Mucosa of stomach (tissue), 1 donor: Measurements from ENCODE around the gene AP1G1.

Experiments used
- H3K27me3 ChIP-seq: one replicate; pipeline ENCODE4 v1.7.0; 2013; ENCODE audit warnings: mild to moderate bottlenecking, low read length; ENCODE audit not compliant: control insufficient read depth, insufficient read depth
- H3K36me3 ChIP-seq: one replicate; pipeline ENCODE4 v1.7.0; 2013; ENCODE audit warnings: low read length; ENCODE audit not compliant: control insufficient read depth, insufficient read depth
- H3K4me1 ChIP-seq: one replicate; pipeline ENCODE4 v1.7.0; 2013; ENCODE audit warnings: mild to moderate bottlenecking, low read length; ENCODE audit not compliant: control insufficient read depth, insufficient read depth
- H3K4me3 ChIP-seq: one replicate; pipeline ENCODE4 v1.7.0; 2013; ENCODE audit warnings: low read length
- H3K9ac ChIP-seq: one replicate; pipeline ENCODE4 v1.7.0; 2013; ENCODE audit warnings: mild to moderate bottlenecking, low read length, moderate library complexity
- H3K9me3 ChIP-seq: one replicate; pipeline ENCODE4 v1.7.0; 2013; ENCODE audit warnings: mild to moderate bottlenecking, low read length, moderate library complexity; ENCODE audit not compliant: control insufficient read depth
- donor health status: Pancreatic carcinoma.

The AP1G1 gene

DNA sequence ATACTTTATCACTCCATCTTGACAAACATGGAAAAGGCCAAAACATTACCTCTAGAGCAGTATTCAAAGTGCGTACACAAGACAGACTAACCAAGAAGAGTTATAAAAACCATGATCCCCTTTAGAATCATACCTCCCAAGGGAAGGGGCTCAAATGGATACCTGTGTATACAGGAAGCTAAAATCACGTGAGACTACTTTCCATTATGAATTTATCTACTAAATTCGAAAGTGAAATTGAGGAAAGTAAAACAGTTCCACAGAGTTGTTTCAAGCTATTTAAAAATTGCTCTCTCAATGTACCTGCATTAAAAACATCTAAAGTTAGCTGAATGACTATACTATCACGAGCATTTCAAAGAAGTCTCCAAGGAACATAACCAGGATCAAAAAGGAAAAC, 32.7 kb downstream of the AP1G1 start:
- Histone ChIP-seq H3K4me1 (no peaks in the 10 kb centered on the region), H3K4me3 (no peak overlapping the region), H3K9me3 (no peaks in the 10 kb centered on the region), H3K27me3 (no peaks in the 10 kb centered on the region), H3K36me3 (no peaks in the 10 kb centered on the region), H3K9ac (no peak overlapping the region)

DNA sequence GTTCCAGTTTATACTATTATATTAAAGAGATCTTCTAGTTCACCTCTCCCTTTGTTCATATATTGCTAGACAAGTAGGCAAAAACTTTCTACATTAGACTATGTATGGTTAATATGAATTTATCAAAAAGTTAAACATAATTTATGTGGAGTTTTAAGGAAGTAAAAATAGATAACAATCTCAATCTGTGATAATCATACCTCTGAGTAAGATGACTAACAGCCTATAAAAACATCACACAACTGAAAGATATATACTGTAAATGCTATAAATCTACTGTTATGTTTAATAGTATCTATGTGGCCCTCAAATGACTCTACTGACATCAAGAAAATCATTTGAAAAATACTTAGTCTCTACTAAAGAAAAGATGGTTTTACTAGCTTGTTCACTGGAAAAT, 37.1 kb downstream of the AP1G1 start:
- H3K36me3 ChIP-seq = no peaks in the 10 kb centered on the region
- no peaks in the 10 kb centered on the region for H3K9me3 ChIP-seq
- no peaks in the 10 kb centered on the region for H3K27me3 ChIP-seq
- H3K9ac ChIP-seq = no peak overlapping the region
- H3K4me1 ChIP-seq = no peaks in the 10 kb centered on the region
- H3K4me3 ChIP-seq = no peak overlapping the region

DNA sequence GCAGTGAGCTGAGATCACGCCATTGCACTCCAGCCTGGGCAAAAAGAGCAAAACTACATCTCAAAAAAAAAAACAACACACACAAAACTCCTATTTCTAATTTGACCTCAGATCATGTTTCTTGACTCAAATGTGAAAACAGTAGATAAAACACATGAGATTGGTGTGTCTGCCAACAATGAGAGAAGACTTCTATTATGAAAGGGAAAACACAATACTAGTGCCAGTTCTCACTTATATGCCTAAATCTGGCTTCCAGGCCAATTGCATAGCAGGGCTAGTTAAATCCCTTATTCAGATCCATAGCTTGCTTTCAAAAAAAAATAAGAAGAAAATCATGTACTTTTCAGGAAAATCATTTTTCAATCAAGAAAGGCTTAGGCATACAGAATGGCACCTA, 39.4 kb downstream of the AP1G1 start:
- H3K4me1 ChIP-seq = no peaks in the 10 kb centered on the region
- no peaks in the 10 kb centered on the region for H3K27me3 ChIP-seq
- H3K36me3 ChIP-seq = no peaks in the 10 kb centered on the region
- no peak overlapping the region for H3K4me3 ChIP-seq
- H3K9me3 ChIP-seq = no peaks in the 10 kb centered on the region
- H3K9ac ChIP-seq = no peak overlapping the region

DNA sequence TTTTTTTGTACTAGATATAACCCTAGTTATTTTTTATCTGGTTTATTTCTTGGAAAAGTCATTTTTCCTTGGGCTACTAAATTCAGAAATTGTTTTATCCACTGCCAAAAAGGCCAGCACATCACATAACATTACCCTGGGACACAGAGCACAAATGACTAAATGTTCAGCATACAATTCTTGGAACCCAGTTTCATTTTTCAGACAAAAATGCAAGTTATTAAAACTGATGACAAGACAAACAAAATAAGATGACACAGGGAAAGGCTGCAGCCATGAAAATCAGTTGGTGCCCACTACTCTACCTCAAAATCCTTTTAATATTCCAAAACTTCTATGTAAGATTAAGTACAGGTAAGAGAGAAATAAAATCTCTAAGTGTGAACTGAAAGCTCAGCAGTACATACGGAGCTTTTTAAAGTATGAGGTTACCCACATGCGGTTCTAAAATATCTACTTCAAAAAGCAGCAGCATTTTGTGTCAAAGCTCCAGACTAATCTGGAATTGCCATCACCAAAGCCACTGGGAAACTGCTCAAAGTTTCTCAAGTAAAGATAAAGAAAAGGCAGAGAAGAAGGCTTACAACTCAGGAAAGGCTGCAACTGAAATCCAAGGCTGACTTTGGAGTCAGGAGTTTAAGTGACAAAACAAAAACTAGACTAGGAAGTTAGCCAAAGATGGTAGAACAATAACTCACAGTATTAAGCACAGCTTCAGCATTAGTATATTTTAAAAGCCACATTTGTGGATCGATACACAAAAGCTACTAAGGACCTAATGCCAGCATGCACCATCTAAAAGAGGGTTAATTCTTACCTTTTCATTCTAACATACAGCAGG, 41.4 kb downstream of the AP1G1 start:
- no peaks in the 10 kb centered on the region for H3K27me3 ChIP-seq
- no peaks in the 10 kb centered on the region for H3K9me3 ChIP-seq
- no peak overlapping the region for H3K4me3 ChIP-seq
- H3K36me3 ChIP-seq = no peaks in the 10 kb centered on the region
- H3K4me1 ChIP-seq = no peaks in the 10 kb centered on the region
- no peak overlapping the region for H3K9ac ChIP-seq

DNA sequence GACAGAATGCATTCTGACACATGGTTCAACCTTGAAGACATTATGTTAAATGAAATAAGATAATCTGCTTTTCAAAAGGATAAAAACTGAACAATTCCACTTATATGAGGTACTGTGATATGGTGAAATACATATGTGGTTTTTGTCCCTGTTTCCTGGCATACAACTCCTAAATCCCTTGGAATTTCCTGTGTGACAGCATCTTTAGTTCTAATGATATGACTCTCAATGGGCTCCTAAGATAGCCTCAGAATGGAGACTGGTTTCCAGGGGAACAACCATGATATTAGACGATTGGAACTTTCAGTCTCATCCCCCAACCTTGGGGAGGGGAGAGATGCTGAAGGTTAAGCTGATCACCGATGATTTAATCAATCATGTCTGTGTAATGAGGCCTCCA, 46.4 kb downstream of the AP1G1 start:
- Histone ChIP-seq H3K9me3 (no peaks in the 10 kb centered on the region), H3K4me3 (no peak overlapping the region), H3K27me3 (no peaks in the 10 kb centered on the region), H3K4me1 (no peaks in the 10 kb centered on the region), H3K36me3 (no peaks in the 10 kb centered on the region), H3K9ac (no peak overlapping the region)

DNA sequence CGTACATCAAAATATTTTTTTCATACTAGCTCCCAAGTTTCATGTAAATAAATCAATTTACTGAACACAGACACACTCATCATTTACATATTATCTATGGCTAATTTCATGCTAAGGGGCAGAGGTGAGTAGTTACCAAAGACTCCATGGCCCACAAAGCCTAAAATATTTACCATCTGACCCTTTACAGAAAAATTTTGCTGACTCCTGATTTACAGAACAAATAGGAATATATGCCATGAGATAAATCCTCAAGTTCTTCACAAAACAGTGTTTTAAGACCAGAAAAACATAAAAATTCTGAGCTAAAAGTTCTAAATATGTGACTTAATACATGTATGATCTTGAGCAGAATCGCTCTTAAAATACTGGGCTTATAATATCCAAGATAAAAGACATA, 47.5 kb downstream of the AP1G1 start:
- no peak overlapping the region for H3K9ac ChIP-seq
- no peaks in the 10 kb centered on the region for H3K27me3 ChIP-seq
- H3K4me1 ChIP-seq = no peaks in the 10 kb centered on the region
- no peaks in the 10 kb centered on the region for H3K9me3 ChIP-seq
- H3K36me3 ChIP-seq = no peaks in the 10 kb centered on the region
- H3K4me3 ChIP-seq = no peak overlapping the region

DNA sequence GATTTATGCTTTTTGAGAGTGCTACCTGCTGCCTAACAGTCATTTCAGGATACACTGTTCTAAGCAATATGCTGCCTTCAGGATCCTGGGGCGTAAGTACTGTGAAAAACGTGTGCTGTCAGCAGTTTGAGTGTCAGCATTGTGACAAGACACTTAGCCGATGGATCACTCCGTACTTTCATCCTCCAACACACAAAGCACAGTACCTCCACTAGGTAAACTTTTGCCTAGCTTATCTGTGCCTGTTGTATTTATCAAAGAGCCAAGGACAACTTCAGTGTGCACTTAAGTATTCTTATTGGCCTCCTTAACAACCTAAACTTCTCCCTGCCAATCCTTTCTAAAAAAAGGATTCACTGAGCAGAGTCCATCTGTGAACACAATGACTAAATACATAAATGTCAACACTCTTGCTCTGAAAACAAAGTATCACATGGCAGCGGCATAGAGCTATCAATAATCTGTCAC, 50.3 kb downstream of the AP1G1 start:
- Histone ChIP-seq H3K36me3 (peaks cover 6% of the 10 kb centered on the region), H3K9me3 (no peaks in the 10 kb centered on the region), H3K4me1 (no peaks in the 10 kb centered on the region), H3K27me3 (no peaks in the 10 kb centered on the region), H3K4me3 (no peak overlapping the region), H3K9ac (no peak overlapping the region)

DNA sequence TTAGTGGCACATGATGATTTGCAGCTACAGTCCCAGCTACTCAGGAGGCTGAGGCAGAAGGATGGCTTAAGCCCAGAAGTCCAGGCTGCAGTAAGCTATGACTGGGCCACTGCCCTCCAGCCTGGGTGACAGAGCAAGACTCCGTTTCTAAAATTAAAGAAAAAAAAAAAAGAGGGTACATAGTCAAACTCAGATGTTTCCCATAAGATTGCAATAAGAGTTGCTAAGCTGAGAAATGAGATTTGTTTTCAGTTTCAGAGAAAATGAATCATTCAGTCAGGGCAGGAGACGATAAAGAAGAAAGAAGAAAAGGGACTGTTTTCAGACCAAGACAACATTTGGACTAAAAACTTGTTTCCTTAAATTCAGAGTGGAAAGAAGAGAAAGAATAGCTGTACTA, 54.0 kb downstream of the AP1G1 start:
- H3K4me1 ChIP-seq = no peaks in the 10 kb centered on the region
- peaks cover 8% of the 10 kb centered on the region for H3K36me3 ChIP-seq
- H3K9ac ChIP-seq = no peak overlapping the region
- no peak overlapping the region for H3K4me3 ChIP-seq
- H3K9me3 ChIP-seq = no peaks in the 10 kb centered on the region
- H3K27me3 ChIP-seq = no peaks in the 10 kb centered on the region

DNA sequence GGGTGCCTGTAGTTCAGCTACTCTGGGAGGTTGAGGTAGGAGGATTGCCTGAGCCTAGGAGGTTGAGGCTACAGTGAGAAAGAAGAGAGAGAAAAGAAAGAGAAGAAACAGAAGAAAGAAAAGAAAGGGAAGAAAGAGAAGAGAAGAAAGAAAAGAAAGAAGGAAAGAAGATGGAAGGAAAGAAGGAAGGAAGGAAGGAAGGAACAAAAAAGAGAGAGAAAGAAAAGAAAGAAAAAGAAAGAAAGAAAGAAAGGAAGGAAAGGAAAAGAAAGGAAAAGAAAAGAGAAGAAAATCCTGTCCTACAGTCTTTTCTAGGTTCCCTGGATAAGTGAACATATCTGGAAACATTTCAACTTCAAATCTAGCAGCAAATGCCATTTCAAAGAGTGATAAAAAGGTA, 54.5 kb downstream of the AP1G1 start:
- Histone ChIP-seq H3K9me3 (no peaks in the 10 kb centered on the region), H3K9ac (no peak overlapping the region), H3K4me3 (no peak overlapping the region), H3K4me1 (no peaks in the 10 kb centered on the region), H3K27me3 (no peaks in the 10 kb centered on the region), H3K36me3 (peaks cover 8% of the 10 kb centered on the region)

DNA sequence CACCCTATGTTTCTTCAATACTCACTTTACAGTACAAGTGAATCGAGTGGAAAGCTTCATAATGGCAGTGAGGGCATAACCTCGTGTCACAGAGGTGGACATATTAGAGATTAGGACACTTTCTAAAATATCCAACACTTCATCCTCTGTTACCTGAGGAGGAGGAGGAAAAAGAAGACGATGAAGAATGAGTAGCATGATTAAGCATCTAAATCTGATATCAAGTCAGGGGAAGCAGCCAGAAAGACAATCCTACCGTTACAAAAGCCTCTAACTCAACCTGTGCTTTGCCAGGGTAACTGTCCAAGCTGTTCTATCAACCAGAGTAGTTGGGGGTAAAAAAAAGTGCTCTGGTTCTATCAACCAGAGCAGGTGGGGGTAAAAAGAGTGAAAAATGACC, 60.4 kb downstream of the AP1G1 start:
- no peak overlapping the region for H3K4me3 ChIP-seq
- no peak overlapping the region for H3K9ac ChIP-seq
- H3K36me3 ChIP-seq = peaks cover 7% of the 10 kb centered on the region
- H3K4me1 ChIP-seq = no peaks in the 10 kb centered on the region
- H3K27me3 ChIP-seq = no peaks in the 10 kb centered on the region
- H3K9me3 ChIP-seq = no peaks in the 10 kb centered on the region

DNA sequence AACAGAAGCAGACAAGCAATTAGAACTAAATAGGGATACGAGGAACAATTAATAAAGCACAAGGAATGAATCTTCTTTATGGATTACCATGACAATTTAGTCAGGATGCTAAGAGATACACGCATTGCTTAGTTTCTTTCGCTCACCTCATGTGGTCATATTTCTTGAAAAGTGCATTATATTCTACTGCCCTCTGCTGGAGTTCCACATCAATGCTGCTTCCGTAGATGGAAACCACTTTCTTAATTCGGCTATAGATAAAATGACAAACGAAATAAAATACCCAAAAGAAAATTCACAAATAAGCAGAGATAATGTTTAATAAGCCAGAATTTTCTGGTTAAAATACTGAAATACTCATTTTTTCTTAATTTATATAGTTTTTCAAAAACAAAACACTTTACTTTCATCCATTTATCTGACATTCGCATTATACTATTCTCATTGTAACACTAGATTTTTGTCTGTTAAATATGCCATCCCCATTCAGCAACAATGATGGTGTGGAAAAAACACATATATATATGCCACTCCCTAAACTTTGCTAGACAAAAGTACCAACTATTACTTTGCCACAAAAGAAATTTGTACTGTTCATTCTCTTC, 62.1 kb downstream of the AP1G1 start:
- no peaks in the 10 kb centered on the region for H3K27me3 ChIP-seq
- no peaks in the 10 kb centered on the region for H3K9me3 ChIP-seq
- H3K9ac ChIP-seq = no peak overlapping the region
- H3K4me3 ChIP-seq = no peak overlapping the region
- no peaks in the 10 kb centered on the region for H3K4me1 ChIP-seq
- H3K36me3 ChIP-seq = peaks cover 7% of the 10 kb centered on the region

DNA sequence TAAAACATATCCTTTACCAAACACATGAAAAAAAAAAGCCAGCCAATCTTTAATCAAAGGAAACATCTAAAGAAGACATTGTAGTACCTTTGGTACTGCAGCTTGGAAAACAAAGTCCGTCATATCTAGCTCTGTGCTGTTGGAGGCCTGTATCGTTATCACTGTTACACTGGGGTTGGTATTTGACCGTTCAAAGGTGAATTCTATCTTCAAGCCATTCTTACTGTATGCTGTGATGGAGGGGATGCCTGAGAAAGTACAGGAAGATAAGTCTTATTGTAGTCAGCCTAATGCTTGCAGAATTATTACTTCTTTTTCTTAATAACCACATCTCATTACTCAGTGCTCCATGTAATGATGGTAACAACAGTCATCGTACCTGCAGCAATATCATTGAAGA, 69.8 kb downstream of the AP1G1 start:
- Histone ChIP-seq H3K9ac (no peak overlapping the region), H3K4me3 (no peak overlapping the region), H3K36me3 (no peaks in the 10 kb centered on the region), H3K4me1 (no peaks in the 10 kb centered on the region), H3K9me3 (no peaks in the 10 kb centered on the region), H3K27me3 (no peaks in the 10 kb centered on the region)
